ENCODE results near the gene FIGNL2.

DNA sequence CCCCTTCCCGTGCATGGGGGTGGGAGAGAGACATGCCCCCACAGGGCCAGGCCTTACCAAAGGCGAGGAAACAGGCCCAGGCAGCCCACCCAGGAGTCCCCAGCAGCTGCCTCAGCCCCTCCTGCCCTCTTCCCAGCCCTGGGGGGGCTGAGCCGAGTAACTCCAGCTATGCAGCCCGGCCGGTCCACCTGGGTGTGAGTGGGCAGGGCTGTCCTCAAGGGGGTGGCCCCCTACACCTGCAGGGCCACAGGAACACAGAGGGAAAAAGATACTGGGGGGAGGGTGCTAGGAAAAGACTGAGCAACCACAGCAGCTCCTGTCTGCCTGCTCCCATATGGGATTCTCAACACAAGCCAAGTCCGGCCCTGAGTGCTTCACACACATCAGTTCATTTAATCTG, 7.6 kb downstream of the FIGNL2 start:
- no peak for TF ChIP-seq USF2 (IDR thresholded peaks at IDR 0.05; ENCODE audit: low read depth, low read length)
- TF ChIP-seq, protein P1, sequence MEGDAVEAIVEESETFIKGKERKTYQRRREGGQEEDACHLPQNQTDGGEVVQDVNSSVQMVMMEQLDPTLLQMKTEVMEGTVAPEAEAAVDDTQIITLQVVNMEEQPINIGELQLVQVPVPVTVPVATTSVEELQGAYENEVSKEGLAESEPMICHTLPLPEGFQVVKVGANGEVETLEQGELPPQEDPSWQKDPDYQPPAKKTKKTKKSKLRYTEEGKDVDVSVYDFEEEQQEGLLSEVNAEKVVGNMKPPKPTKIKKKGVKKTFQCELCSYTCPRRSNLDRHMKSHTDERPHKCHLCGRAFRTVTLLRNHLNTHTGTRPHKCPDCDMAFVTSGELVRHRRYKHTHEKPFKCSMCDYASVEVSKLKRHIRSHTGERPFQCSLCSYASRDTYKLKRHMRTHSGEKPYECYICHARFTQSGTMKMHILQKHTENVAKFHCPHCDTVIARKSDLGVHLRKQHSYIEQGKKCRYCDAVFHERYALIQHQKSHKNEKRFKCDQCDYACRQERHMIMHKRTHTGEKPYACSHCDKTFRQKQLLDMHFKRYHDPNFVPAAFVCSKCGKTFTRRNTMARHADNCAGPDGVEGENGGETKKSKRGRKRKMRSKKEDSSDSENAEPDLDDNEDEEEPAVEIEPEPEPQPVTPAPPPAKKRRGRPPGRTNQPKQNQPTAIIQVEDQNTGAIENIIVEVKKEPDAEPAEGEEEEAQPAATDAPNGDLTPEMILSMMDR (conservative IDR thresholded peaks at IDR 0.05; ENCODE audit: low read depth, low read length) = no peak
- no peak for TF ChIP-seq CEBPB (IDR thresholded peaks at IDR 0.05; ENCODE audit: low read depth, low read length)
- no peak for TF ChIP-seq POLR2A (IDR thresholded peaks at IDR 0.05; ENCODE audit: low read depth, low read length)
- TF ChIP-seq RAD21 (IDR thresholded peaks at IDR 0.05; ENCODE audit: low read length) = no peak

Measured in IMR-90 (cell line).